Osteoblast (primary cell): Measurements from ENCODE around the gene CACNA2D3. TPM values are rescaled to one million over a fixed set of nuclear protein-coding genes. Genes with fewer than 3 reads are reported as not detected.

ENCODE experiments used
- DNase-seq: peaks from one replicate; pipeline ENCODE4 v3.0.0; 2011; ENCODE audit warnings: low spot score, mixed read lengths; ENCODE audit not compliant: insufficient read length; ENCODE audit errors: missing footprints
- H2AFZ ChIP-seq: 2 replicates; pipeline ENCODE4 v1.6.0; 2011; ENCODE audit warnings: mild to moderate bottlenecking, low read length
- H3K27ac ChIP-seq: 2 replicates; pipeline ENCODE4 v1.5.1; 2011; ENCODE audit warnings: mild to moderate bottlenecking, low read depth, low read length, moderate library complexity
- H3K27me3 ChIP-seq: 2 replicates; pipeline ENCODE4 v1.6.0; 2012; ENCODE audit warnings: mild to moderate bottlenecking, control low read depth, inconsistent platforms, low read length, moderate library complexity; ENCODE audit not compliant: insufficient read depth
- H3K36me3 ChIP-seq: 2 replicates; pipeline ENCODE4 v1.5.1; 2011; ENCODE audit warnings: mild to moderate bottlenecking, low read length, control low read depth, moderate library complexity; ENCODE audit not compliant: insufficient read depth
- H3K4me1 ChIP-seq: 2 replicates; pipeline ENCODE4 v1.5.1; 2011; ENCODE audit warnings: mild to moderate bottlenecking, low read length, control low read depth, moderate library complexity; ENCODE audit not compliant: insufficient read depth
- H3K4me2 ChIP-seq: 2 replicates; pipeline ENCODE4 v1.6.0; 2011; ENCODE audit warnings: mild to moderate bottlenecking, low read length; ENCODE audit not compliant: insufficient read depth
- H3K4me3 ChIP-seq: fragments of 200-600 bp; sonication (generic); 3 replicates; pipeline ENCODE4 v1.5.1; 2012; ENCODE audit warnings: mild to moderate bottlenecking, low read length, inconsistent platforms; ENCODE audit not compliant: insufficient read depth
- H3K79me2 ChIP-seq: 2 replicates; pipeline ENCODE4 v1.6.0; 2012; ENCODE audit warnings: mild to moderate bottlenecking, low read length, control low read depth, inconsistent platforms; ENCODE audit not compliant: insufficient read depth
- H3K9me3 ChIP-seq: 2 replicates; pipeline ENCODE4 v1.5.1; 2011; ENCODE audit warnings: low read depth, low read length, control low read depth
- H4K20me1 ChIP-seq: 2 replicates; pipeline ENCODE4 v1.6.0; 2012; ENCODE audit warnings: mild to moderate bottlenecking, low read length, control low read depth; ENCODE audit not compliant: insufficient read depth
- total RNA-seq: library from RNA; depleted of rRNA; stranded (reverse); fragments of >200 nt; gene quantifications from 2 replicates; pipeline ENCODE4 v1.2.3, GENCODE V29; 2012
- TF ChIP-seq, protein P1 (sequence below): IDR thresholded peaks from 2 replicates; pipeline ENCODE4 v1.5.1; 2011; ENCODE audit warnings: mild to moderate bottlenecking, low read depth, low read length, moderate library complexity; ENCODE audit errors: extremely low read depth

Gene CACNA2D3
- total RNA-seq, 1 donor, result 0.36 TPM

DNA sequence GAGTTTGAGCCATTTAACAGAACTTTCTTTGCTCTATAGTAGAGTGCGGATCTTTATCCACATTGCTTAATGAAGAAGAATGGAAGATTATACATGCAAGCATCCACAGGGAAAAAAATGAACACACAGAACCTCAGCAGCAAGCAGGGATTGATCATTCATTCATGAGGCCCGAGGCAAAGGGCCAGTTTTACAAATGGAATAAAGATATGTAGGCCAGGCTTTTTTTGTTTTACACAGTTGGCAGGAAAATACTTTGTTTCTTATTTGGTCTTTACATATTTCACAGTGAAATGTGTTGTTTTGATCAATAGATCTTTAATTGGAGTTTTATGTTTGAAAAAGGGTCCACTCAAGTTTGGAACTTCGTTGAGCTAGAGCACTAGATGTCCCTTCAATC is 688.0 kb downstream of the CACNA2D3 start:
- Histone ChIP-seq H3K4me1 (no peaks in the 10 kb centered on the region), H3K27ac (no peak overlapping the region), H3K36me3 (no peaks in the 10 kb centered on the region), H2AFZ (no peak overlapping the region), H3K4me2 (no peak overlapping the region), H3K9me3 (no peaks in the 10 kb centered on the region), H3K27me3 (no peaks in the 10 kb centered on the region), H3K79me2 (no peaks in the 10 kb centered on the region), H4K20me1 (no peaks in the 10 kb centered on the region), H3K4me3 (no peak overlapping the region)
- no peak for DNase-seq
- TF ChIP-seq, protein P1, sequence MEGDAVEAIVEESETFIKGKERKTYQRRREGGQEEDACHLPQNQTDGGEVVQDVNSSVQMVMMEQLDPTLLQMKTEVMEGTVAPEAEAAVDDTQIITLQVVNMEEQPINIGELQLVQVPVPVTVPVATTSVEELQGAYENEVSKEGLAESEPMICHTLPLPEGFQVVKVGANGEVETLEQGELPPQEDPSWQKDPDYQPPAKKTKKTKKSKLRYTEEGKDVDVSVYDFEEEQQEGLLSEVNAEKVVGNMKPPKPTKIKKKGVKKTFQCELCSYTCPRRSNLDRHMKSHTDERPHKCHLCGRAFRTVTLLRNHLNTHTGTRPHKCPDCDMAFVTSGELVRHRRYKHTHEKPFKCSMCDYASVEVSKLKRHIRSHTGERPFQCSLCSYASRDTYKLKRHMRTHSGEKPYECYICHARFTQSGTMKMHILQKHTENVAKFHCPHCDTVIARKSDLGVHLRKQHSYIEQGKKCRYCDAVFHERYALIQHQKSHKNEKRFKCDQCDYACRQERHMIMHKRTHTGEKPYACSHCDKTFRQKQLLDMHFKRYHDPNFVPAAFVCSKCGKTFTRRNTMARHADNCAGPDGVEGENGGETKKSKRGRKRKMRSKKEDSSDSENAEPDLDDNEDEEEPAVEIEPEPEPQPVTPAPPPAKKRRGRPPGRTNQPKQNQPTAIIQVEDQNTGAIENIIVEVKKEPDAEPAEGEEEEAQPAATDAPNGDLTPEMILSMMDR, result no peak

DNA sequence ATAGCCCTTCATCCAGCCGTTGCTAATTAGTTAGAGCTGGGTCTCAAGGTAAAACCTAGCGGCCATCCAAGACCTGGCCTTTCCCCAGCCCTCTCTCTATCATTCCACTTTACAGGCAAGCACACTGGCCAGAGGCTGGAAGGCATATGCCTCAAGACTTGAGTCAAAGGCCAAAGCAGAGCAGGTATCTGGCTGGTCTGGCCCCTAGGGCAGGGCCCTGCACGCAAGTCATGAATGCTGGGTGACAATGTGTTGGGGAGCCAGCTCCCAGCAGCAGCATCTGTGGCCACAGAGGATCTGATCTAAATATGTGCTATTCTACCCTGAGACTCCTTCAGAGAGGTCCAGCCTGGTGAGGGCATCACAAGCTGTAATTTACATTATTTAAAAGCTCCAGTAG is 691.9 kb downstream of the CACNA2D3 start:
- H3K9me3 ChIP-seq, result no peaks in the 10 kb centered on the region
- no peaks in the 10 kb centered on the region for H4K20me1 ChIP-seq
- DNase-seq, result no peak
- H2AFZ ChIP-seq, result no peak overlapping the region
- no peaks in the 10 kb centered on the region for H3K36me3 ChIP-seq
- H3K4me3 ChIP-seq, result no peak overlapping the region
- TF ChIP-seq, protein P1, result no peak
- H3K4me1 ChIP-seq, result no peaks in the 10 kb centered on the region
- no peak overlapping the region for H3K27ac ChIP-seq
- H3K79me2 ChIP-seq, result no peaks in the 10 kb centered on the region
- H3K27me3 ChIP-seq, result no peaks in the 10 kb centered on the region
- H3K4me2 ChIP-seq, result no peak overlapping the region

DNA sequence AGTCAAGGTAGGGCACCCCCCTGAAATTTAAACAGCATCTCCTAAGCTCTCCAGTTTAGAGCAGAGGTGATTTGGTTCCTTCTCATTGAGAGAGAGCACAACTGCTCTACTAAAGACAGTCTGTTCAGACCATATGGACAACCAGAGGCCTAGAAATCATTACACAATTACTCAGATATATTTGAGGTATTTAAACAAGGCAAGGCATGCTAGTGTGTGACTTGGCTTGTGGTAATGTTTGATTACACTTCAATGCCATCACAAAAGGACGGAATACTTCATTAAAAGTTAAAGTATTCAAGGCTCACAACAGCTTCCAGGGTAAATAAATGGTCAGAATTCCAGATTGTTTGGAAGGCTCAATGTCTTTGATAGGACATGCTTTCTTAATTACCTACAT is 695.3 kb downstream of the CACNA2D3 start:
- no peak overlapping the region for H3K27ac ChIP-seq
- H3K9me3 ChIP-seq, result no peaks in the 10 kb centered on the region
- H4K20me1 ChIP-seq, result no peaks in the 10 kb centered on the region
- H3K79me2 ChIP-seq, result no peaks in the 10 kb centered on the region
- H3K4me3 ChIP-seq, result no peak overlapping the region
- TF ChIP-seq, protein P1, result no peak
- H3K27me3 ChIP-seq, result no peaks in the 10 kb centered on the region
- no peaks in the 10 kb centered on the region for H3K4me1 ChIP-seq
- no peak overlapping the region for H2AFZ ChIP-seq
- no peaks in the 10 kb centered on the region for H3K36me3 ChIP-seq
- DNase-seq, result no peak
- H3K4me2 ChIP-seq, result no peak overlapping the region

DNA sequence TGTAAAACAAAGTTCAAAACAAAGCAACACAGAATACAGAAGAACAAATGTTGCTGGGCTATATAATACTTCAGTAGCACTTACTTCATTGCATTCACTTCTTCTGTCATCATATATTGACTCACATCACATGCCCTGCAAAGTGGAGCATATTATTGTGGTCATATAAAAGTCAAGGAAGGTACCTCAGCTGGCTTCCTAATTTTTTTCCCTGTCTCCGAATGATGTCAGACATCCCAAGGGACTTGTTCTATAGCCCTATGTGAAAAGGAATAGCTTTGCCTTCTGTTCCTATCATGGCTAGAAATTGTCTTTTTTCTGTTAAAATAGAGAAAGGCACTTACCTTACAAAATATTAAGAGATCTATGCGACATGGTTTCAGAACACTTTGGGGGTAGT is 696.1 kb downstream of the CACNA2D3 start:
- H3K27ac ChIP-seq, result no peak overlapping the region

More for the DNA sequence above, 696.1 kb downstream of the CACNA2D3 start:
- no peaks in the 10 kb centered on the region for H3K79me2 ChIP-seq
- H3K4me1 ChIP-seq, result no peaks in the 10 kb centered on the region
- no peak for DNase-seq
- no peak overlapping the region for H3K4me3 ChIP-seq
- H2AFZ ChIP-seq, result no peak overlapping the region
- H3K9me3 ChIP-seq, result no peaks in the 10 kb centered on the region
- no peak overlapping the region for H3K4me2 ChIP-seq
- H4K20me1 ChIP-seq, result no peaks in the 10 kb centered on the region
- H3K27me3 ChIP-seq, result no peaks in the 10 kb centered on the region
- TF ChIP-seq, protein P1, result no peak
- no peaks in the 10 kb centered on the region for H3K36me3 ChIP-seq
